GM19463 (cell line): Measurements from ENCODE around the gene TRIM9.
"Not testable (repeated sequence)": the region's sequence is repeated elsewhere in the genome, so short reads cannot be mapped to it uniquely, and the experiment has no call there.

Source experiments
- ATAC-seq: cut with Tn5 transposase; IDR thresholded peaks from one replicate; pipeline ENCODE4 v1.9.1; 2021; ENCODE audit warnings: mild to moderate bottlenecking, moderate library complexity; ENCODE audit not compliant: unreplicated experiment

Gene TRIM9

GRCh38 chr14:50967790-50968189 lies 127.1 kb downstream of the TRIM9 start:
- no peak for ATAC-seq

GRCh38 chr14:50967103-50967502 lies 127.8 kb downstream of the TRIM9 start:
- ATAC-seq = no peak

DNA sequence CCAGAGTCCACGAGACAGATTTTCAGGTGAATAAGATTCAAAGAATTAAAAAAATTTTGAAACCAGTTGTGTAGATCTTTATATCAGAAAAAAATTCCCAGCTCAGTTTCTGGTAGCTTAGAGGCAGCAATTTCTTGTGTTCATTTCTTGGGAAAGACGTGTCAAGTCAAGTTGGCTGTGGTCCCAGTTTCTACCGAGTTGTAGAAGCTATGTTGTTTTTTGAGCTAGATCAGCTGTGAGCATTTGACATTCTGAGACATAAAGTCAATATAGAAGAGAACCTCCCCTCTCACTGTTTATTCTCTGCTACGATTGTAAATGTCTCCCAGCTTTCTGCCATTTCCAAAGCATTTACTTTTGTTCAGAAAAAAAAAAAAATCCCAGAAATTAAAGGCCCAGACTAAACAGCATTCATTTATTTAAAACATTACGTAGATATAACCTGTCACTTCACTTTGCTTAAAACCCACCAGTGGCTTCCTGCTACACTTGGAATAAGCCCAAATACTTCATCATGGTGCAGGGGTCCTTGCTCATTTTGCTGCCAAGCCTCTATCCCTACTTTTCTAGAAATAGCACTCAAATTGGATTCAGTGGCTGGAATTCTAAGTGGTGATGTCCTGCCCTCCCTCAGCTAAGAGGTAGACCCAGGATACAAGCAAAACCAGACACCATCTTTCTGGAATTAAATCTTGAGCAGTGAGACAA lies 130.1 kb downstream of the TRIM9 start:
- ATAC-seq = no peak

- no peak for ATAC-seq
These were observed 131.0 kb downstream of the TRIM9 start for GRCh38 chr14:50963919-50964318.

DNA sequence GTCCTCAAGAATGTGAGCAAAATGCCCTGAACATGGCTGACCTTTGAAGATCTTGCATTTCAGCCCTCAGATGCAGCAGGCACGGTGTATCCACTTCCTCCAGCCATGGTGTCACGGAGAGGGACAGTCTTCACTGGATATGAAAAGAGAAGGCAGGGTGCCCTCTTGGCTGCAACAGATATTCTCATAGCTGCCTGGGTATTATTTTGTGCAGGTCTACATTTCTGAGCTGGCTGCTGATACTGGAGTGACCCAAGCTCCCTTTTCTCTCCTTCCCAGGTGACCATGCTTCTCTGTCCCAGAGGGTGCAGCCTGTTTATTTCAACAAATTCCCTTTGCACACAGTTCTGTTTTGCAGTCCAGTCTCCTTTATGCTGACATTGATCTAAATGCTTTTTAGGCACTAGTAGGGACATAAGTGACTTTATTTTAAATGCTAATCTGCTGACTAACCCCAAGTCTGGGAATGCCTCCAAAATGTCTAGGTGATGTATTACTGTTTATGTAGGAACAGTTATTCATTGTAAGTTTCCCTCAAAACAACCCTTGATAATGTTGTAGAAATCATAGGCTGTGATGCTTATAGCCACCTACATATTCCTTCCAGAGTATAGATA lies 133.2 kb downstream of the TRIM9 start:
- no peak for ATAC-seq

DNA sequence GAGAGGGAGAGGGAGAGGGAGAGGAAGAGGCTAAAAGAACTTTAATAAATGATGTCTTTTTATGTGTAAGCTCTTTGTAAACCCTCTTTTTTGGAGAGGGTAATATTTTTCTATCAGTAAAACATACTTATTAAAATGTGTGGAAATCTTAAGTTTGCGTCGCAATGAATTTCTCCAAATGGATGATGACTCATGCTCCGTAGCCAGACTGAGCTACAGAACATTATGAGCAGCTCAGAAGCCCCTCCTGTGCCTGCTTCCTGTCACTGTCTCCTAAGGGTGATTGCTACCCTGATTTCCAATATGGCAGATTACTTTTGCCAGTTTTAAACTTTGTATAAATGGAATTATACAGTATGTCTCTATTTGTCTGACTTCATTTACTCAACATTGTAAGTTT lies 137.6 kb downstream of the TRIM9 start:
- no peak for ATAC-seq

DNA sequence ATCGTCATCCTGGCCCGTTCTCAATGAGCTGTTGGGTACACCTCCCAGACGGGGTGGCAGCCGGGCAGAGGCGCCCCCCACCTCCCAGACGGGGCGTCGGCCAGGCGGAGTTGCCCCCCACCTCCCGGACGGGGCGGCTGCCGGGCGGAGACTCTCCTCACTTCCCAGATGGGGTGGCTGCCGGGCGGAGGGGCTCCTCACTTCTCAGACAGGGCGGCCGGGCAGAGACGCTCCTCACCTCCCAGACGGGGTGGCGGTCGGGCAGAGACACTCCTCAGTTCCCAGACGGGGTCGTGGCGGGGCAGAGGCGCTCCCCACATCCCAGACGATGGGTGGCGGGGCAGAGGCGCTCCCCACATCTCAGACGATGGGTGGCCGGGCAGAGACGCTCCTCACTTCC lies 138.5 kb downstream of the TRIM9 start:
- ATAC-seq = not testable (repeated sequence)

DNA sequence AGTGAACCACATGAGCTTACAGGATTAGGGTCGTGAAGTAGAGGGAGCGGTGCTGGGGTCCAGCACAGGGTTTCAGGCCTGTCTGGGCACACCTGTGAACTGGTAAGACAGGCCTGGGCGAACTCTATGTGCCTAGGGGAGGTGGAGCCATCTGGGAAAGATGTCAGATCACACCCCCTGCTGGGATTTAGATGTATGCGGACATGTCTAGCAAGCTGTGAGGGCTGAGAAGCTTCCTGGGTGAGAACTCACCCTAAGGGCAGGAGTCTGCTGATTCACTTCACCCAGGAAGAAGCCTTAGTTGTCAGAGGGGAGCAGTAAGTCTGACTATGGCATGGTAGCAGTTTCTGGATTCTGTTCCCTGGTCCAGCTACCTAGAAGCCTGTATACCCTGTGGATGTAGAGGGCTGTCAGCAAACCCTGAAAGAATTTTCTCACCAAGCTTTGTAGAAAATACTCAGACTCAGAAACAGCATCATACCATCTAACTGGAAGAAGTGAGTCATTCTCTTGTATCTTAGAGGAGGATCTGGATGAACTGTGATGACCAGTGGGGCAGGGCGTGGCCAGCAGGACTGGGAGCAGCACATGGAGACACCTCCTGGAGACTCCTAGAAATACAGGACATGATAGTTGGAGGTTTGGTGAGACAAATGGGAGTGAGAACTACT lies 139.4 kb downstream of the TRIM9 start:
- ATAC-seq = peak; percentile 66

DNA sequence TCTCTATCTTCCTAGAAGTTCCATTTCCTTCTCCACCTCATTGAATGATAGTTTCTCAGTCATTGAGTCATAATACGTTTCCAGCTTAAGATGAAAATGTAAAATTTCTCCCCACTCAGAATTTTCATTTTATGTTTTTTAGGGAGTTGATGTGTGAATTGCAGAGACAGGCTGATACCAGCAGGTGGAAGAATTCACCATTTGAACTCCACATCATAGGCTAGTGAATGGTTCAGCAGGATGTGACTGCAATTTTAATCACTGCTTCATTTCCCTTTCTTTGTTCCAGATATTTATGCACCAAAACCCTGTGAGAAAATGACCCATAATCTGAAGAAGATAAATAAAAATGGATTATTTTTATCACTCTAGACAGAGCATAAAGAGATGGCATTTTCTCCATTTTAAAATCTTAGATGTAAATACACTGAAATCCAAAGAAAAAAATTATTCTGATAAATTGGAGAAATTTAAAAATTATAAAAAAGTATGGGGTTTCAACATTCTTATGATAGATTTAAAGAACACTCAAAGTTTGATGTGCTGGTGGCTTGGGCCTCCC lies 140.0 kb downstream of the TRIM9 start:
- peak; percentile 61 for ATAC-seq

- no peak for ATAC-seq
These were observed 141.4 kb downstream of the TRIM9 start for GRCh38 chr14:50953502-50953901.

GRCh38 chr14:50951032-50951431 lies 143.9 kb downstream of the TRIM9 start:
- no peak for ATAC-seq

GRCh38 chr14:50948205-50948604 lies 146.7 kb downstream of the TRIM9 start:
- ATAC-seq = no peak

DNA sequence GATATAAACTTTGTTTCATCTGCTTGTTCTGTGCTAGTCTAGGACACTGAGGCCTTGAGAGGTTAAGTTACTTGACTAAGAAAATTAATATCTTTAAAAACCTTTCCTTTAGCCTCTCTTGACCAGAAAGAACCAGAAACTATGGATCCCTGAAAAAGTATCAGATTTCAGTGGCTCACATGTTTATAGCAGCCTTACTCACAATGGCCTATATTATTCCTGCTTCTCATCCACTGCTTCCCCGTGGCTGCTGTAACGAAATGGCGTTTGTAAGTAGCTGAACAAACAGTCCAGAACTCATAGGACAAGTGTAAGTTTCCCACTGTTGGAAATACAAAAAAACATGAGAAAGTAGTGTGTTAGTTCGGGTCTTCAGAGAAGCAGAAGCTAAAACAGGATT lies 147.5 kb downstream of the TRIM9 start:
- no peak for ATAC-seq

GRCh38 chr14:50946234-50946935 lies 148.5 kb downstream of the TRIM9 start:
- no peak for ATAC-seq

GRCh38 chr14:50944647-50945413 lies 150.1 kb downstream of the TRIM9 start:
- peak; percentile 26 for ATAC-seq

DNA sequence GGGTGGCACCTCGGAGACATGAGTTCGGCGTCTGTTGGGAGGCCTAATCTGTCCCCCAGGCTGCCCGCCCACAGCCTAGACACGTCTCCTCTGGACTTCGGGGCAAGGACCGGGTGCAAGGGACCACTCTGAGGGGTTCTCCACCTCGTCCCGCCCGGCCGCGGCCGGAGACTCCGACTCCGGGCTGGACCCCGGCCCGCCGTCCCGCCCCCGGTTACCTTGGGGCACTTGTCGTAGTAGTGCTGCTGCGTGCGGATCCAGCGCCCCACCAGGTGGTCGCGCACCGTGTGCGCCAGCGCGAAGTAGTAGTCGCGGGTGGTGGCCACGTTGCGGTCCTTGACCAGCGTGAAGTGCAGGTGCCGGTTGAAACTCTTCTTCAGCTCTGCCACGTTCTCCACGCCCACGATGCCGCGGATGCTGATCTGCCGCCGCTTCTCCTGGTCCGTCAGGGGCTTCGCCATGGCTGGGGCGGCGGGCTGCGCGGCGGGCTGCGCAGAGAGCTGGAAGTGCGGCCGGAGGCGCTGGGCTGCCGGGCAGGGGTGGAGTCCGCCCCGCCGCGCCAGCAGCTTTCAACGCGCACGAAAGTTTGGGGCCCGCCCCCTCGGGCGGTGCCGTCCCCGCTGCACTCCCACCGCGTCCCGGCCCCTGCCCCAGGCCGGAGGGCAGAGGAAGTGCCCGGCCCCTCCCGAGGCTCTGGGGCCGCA lies 150.8 kb downstream of the TRIM9 start, which contains the start of gene PYGL:
Gene PYGL (minus strand): TSS at position 541 of the 704 bp plus-strand sequence. CDS start 80 bp downstream, at position 461.
- peak; percentile 72 for ATAC-seq

DNA sequence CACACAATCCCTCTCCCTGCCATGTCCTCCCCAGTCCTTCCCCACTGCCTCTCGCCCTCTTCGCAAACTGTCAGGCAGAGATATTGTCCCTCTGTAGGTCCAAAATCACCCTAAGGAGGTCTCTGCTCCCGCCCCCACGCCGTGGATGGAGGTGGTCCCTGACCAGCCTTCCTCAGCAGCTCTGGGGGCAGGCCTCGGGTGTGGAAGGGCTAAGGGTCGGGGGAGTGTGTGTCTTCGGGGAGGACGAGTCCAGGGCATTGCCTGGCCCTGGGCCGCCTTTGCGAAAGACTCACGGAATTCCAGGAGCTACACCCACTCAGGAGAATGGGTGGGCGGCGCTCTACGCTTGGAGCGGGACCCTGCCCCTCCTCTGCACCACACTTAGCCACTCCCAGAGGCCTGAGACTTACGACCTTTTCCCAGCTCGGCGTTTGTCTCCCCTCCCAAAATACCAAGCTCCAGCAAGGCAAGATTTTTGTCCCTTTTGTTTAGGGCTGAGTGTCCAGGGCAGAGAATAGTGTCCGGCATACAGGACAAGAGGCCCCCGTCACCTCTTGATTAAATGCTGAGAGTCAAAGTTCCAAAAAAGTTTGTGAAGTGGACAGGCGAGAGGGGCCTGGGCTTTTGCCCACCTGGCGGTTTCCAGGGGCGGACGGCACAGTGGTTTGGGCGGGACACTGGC lies 151.5 kb downstream of the TRIM9 start:
- no peak for ATAC-seq

- ATAC-seq = not testable (repeated sequence)
These were observed 153.3 kb downstream of the TRIM9 start for GRCh38 chr14:50941638-50942037.

DNA sequence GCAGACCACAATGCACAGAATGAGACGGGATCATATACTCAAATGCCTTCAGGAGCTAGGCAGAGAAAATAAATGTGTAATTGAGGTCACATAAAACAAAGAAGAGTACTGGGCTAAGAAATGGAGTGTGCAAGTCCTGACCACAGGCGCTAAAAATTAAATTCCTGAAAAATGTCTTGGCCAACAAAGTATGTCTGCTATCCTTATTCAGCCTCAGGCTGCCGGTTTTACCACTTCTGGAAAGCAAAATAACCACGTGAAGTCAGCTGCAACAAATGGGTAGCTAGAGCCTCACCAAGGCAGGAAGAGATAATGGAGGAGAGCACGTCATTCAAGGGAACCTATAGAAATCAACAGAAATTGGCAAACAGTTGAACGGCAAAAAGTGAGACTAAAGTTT lies 153.8 kb downstream of the TRIM9 start:
- no peak for ATAC-seq
